Measurements from ENCODE around the gene SLC5A10.

DNA sequence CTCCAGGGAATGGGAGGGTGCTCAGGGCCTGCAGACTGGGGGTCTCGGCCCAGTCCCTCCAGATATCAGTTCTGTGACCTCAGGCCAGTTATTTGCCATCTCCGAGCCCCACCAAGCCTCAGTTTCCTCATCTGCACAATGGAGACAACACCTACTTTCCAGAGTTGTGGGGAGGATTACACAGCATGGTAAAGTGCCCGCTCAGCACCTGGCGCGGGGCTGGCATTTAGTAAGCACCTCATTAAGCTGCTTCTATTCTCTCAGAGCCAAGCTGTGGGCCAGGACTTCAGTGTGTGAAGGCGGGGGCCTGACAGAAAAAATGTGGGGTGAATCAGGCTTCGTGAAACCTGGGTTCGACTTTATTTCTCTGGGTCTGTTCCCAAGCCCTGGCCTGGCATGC lies 47.4 kb downstream of the SLC5A10 start:
- TF ChIP-seq, protein P1, sequence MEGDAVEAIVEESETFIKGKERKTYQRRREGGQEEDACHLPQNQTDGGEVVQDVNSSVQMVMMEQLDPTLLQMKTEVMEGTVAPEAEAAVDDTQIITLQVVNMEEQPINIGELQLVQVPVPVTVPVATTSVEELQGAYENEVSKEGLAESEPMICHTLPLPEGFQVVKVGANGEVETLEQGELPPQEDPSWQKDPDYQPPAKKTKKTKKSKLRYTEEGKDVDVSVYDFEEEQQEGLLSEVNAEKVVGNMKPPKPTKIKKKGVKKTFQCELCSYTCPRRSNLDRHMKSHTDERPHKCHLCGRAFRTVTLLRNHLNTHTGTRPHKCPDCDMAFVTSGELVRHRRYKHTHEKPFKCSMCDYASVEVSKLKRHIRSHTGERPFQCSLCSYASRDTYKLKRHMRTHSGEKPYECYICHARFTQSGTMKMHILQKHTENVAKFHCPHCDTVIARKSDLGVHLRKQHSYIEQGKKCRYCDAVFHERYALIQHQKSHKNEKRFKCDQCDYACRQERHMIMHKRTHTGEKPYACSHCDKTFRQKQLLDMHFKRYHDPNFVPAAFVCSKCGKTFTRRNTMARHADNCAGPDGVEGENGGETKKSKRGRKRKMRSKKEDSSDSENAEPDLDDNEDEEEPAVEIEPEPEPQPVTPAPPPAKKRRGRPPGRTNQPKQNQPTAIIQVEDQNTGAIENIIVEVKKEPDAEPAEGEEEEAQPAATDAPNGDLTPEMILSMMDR (IDR thresholded peaks at IDR 0.05): no peak
- peak in 1 of 4 donors; percentile 6 for TF ChIP-seq POLR2A (IDR thresholded peaks at IDR 0.05)

Measured in esophagus squamous epithelium (tissue), 4 donors.